GM19240 (cell line): Measurements from ENCODE around the gene PDGFB.

Source experiments
- DNase-seq: peaks from one replicate; pipeline ENCODE4 v3.0.0; 2011; ENCODE audit warnings: low spot score; ENCODE audit not compliant: insufficient read length

PDGFB gene

GRCh38 chr22:39244496-39245129 is at the start of gene PDGFB:
Gene PDGFB (minus strand): TSS chr22:39244982. CDS start chr22:39243963, 1,019 bp downstream.
- DNase-seq: no peak

- DNase-seq: no peak
Observed at GRCh38 chr22:39293766-39294368, 49.1 kb upstream of the PDGFB start.

GRCh38 chr22:39292561-39293074 is 47.8 kb upstream of the PDGFB start:
- no peak for DNase-seq

- no peak for DNase-seq
Observed at GRCh38 chr22:39292031-39292462, 47.3 kb upstream of the PDGFB start.

- DNase-seq: no peak
Observed at GRCh38 chr22:39291523-39291922, 46.7 kb upstream of the PDGFB start.

GRCh38 chr22:39290724-39291161 is 46.0 kb upstream of the PDGFB start:
- DNase-seq: no peak

- DNase-seq: no peak
Observed at GRCh38 chr22:39289975-39290720, 45.4 kb upstream of the PDGFB start.

GRCh38 chr22:39289533-39289932 is 44.8 kb upstream of the PDGFB start:
- DNase-seq: no peak

- no peak for DNase-seq
Observed at GRCh38 chr22:39288135-39288898, 43.5 kb upstream of the PDGFB start.

GRCh38 chr22:39287076-39287725 is 42.4 kb upstream of the PDGFB start:
- peak; percentile 74 for DNase-seq

- no peak for DNase-seq
Observed at GRCh38 chr22:39284983-39285382, 40.2 kb upstream of the PDGFB start.

GRCh38 chr22:39284142-39284980 is 39.6 kb upstream of the PDGFB start:
- DNase-seq: no peak

GRCh38 chr22:39283322-39284141 is 38.8 kb upstream of the PDGFB start:
- DNase-seq: no peak

GRCh38 chr22:39282645-39283321 is 38.0 kb upstream of the PDGFB start:
- no peak for DNase-seq

GRCh38 chr22:39281126-39281525 is 36.3 kb upstream of the PDGFB start:
- no peak for DNase-seq

- DNase-seq: no peak
Observed at GRCh38 chr22:39280250-39280649, 35.5 kb upstream of the PDGFB start.

GRCh38 chr22:39279170-39279850 is 34.5 kb upstream of the PDGFB start:
- no peak for DNase-seq

GRCh38 chr22:39278040-39278439 is 33.3 kb upstream of the PDGFB start:
- no peak for DNase-seq
